Breast epithelium (tissue), 3 donors: ENCODE data around the gene UNC79.

Experiments
- CTCF ChIP-seq, 3 donors: fragments of 450-650 bp; IDR thresholded peaks; one replicate each; pipeline ENCODE4 v1.5.1; 2016 to 2017; ENCODE audit warnings: antibody characterized with exemption in 3 of 3, mild to moderate bottlenecking in 3 of 3, moderate library complexity in 3 of 3
- POLR2A ChIP-seq: fragments of 450-650 bp; IDR thresholded peaks from one replicate; pipeline ENCODE4 v1.6.1; 2016; ENCODE audit warnings: antibody characterized with exemption, mild to moderate bottlenecking, moderate library complexity

- TF ChIP-seq CTCF (IDR thresholded peaks at IDR 0.05): no peak
- no peak for TF ChIP-seq POLR2A
Observed at GRCh38 chr14:93706360-93706955, 275.7 kb downstream of the UNC79 start.
